ENCODE results near the gene RSRP1.
"Not testable (repeated sequence)": the region's sequence is repeated elsewhere in the genome, so short reads cannot be mapped to it uniquely, and the experiment has no call there.

DNA sequence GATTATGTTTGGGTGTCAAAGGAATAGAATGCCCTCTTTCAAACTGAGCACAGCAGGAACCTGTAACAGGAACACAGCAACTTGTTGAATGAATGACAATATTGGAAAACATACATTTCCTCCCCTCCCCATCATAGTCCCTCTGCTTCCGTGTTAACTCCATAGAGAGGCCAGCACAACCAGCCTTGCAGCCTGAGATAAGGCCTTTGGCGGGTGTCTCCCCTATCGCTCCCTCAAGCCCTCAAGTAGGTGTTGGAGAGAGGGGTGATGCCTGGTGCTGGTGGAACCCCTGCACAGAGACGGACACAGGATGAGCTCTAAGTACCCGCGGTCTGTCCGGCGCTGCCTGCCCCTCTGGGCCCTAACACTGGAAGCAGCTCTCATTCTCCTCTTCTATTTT lies 25.0 kb upstream of the RSRP1 start, which contains the start of gene RHD:
- TF ChIP-seq, protein P1, sequence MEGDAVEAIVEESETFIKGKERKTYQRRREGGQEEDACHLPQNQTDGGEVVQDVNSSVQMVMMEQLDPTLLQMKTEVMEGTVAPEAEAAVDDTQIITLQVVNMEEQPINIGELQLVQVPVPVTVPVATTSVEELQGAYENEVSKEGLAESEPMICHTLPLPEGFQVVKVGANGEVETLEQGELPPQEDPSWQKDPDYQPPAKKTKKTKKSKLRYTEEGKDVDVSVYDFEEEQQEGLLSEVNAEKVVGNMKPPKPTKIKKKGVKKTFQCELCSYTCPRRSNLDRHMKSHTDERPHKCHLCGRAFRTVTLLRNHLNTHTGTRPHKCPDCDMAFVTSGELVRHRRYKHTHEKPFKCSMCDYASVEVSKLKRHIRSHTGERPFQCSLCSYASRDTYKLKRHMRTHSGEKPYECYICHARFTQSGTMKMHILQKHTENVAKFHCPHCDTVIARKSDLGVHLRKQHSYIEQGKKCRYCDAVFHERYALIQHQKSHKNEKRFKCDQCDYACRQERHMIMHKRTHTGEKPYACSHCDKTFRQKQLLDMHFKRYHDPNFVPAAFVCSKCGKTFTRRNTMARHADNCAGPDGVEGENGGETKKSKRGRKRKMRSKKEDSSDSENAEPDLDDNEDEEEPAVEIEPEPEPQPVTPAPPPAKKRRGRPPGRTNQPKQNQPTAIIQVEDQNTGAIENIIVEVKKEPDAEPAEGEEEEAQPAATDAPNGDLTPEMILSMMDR (IDR thresholded peaks at IDR 0.05) = not testable (repeated sequence)
- TF ChIP-seq POLR2A (IDR thresholded peaks at IDR 0.05) = not testable (repeated sequence)

Data from lower leg skin (tissue), 3 donors.